Right lobe of liver (tissue), 6 donors: ENCODE results near the gene DCLK3. TPM values are rescaled to one million over a fixed set of nuclear protein-coding genes. Genes with fewer than 3 reads are reported as not detected.
A peak's percentile ranks its signal among the peaks of the same experiment; 100 is the strongest.

ENCODE experiments used
- ATAC-seq, 4 donors: fragments of 200-7000 bp; cut with Tn5 transposase; one replicate each; pipeline ENCODE4 v1.9.1; 2020; ENCODE audit warnings: mild to moderate bottlenecking in 4 of 4, moderate library complexity in 4 of 4
- DNase-seq, 3 donors: peaks; one replicate each; pipeline ENCODE4 v3.0.0-alpha.2; 2020
- H3K27ac ChIP-seq, 3 donors: fragments of 200-600 bp; one replicate each; pipeline ENCODE4 v1.8.0; 2022
- H3K27me3 ChIP-seq, 2 donors: fragments of 200-600 bp; one replicate each; pipeline ENCODE4 v1.8.0; 2022
- H3K36me3 ChIP-seq, 4 donors: fragments of 200-600 bp; sonication (generic) in 1 of 4; one replicate each; pipeline versions ENCODE4 v1.5.1 to v1.8.0; 2017 to 2022; ENCODE audit warnings: control low read depth in 1 of 4
- H3K4me1 ChIP-seq, 4 donors: fragments of 200-600 bp; sonication (generic) in 1 of 4; one replicate each; pipeline versions ENCODE4 v1.5.1 to v1.8.0; 2017 to 2022; ENCODE audit warnings: control low read depth in 1 of 4
- H3K4me3 ChIP-seq, 3 donors: fragments of 200-600 bp; one replicate each; pipeline ENCODE4 v1.8.0; 2022
- H3K9me3 ChIP-seq, 4 donors: fragments of 200-600 bp; sonication (generic) in 1 of 4; one replicate each; pipeline versions ENCODE4 v1.5.1 to v1.8.0; 2017 to 2022; ENCODE audit warnings: control low read depth in 1 of 4
- CTCF ChIP-seq, 4 donors: fragments of 200-600 bp in 3 of 4; fragments of 450-650 bp in 1 of 4; IDR thresholded peaks; one replicate each; pipeline versions ENCODE4 v1.5.1 to v1.8.0; 2016 to 2022; ENCODE audit warnings: antibody characterized with exemption in 4 of 4, mild to moderate bottlenecking in 2 of 4
- POLR2A ChIP-seq: fragments of 450-650 bp; IDR thresholded peaks from one replicate; pipeline ENCODE4 v1.6.1; 2017; ENCODE audit warnings: antibody characterized with exemption, mild to moderate bottlenecking
- WGBS: methylation state at CpG from one replicate; pipeline ENCODE4 v1.1.6; 2018; ENCODE audit warnings: low coverage, low lambda C conversion rate; ENCODE audit not compliant: insufficient coverage; ENCODE audit errors: missing lambda C conversion rate; 5-methylcytosine and 5-hydroxymethylcytosine counted together
- intact Hi-C, 2 donors: fragments of 100-400 bp; cut with DNase I; formaldehyde crosslinking; loops; one replicate each; pipeline versions ENCODE4 v1.11.2 to v1.14.1; 2022
- total RNA-seq, 6 experiments: library from RNA; depleted of rRNA in 2 of 6; stranded (reverse); fragments of >200 nt in 2 of 6; fragmentation: NEBNext Ultra II Directional in 3 of 6; extraction: Animal tissue kit (Norgen Biotek cat#: 25700) in 3 of 6; gene quantifications; one replicate each; pipeline versions ENCODE4 v1.1.0 to v1.2.4, GENCODE V29; 2016 to 2023
- donor health status: DM: no; HTN: yes; CAD: no.
- donor health status: DM: no; HTN: no; CAD: no.
- donor health status: DM: no; HTN: no; CAD: no.
- donor health status: DM: no; HTN: yes; CAD: no.
- donor health status: DM: no; HTN: yes; CAD: no.

Gene DCLK3
- total RNA-seq, 6 experiments from 2014 or later: 0.06 to 0.34 TPM; not detected in 4

GRCh38 chr3:36663666-36664291, 100.6 kb downstream of the DCLK3 start:
- H3K27ac ChIP-seq: no peak overlapping the region
- H3K9me3 ChIP-seq: no peaks in the 10 kb centered on the region
- no peaks in the 10 kb centered on the region for H3K27me3 ChIP-seq
- TF ChIP-seq CTCF (IDR thresholded peaks at IDR 0.05): no peak
- TF ChIP-seq POLR2A: no peak
- H3K36me3 ChIP-seq: no peaks in the 10 kb centered on the region
- H3K4me1 ChIP-seq: no peaks in the 10 kb centered on the region
- DNase-seq (no peak), ATAC-seq (peak in 2 of 4 donors; percentile 77 to 95)
- H3K4me3 ChIP-seq: no peak overlapping the region
- WGBS: 43% methylated on average over 2 of the region's 2 CpGs
- intact Hi-C loops: no loop called here

GRCh38 chr3:36662626-36663025, 101.7 kb downstream of the DCLK3 start:
- TF ChIP-seq CTCF (IDR thresholded peaks at IDR 0.05) (no peak), POLR2A (no peak)
- intact Hi-C loops: no loop called here
- Histone ChIP-seq H3K27ac (no peak overlapping the region), H3K9me3 (no peaks in the 10 kb centered on the region), H3K27me3 (no peaks in the 10 kb centered on the region), H3K36me3 (no peaks in the 10 kb centered on the region), H3K4me1 (no peaks in the 10 kb centered on the region), H3K4me3 (no peak overlapping the region)
- ATAC-seq (no peak), DNase-seq (no peak)
- WGBS: 57% methylated on average over 4 of the region's 4 CpGs

Other genes with a start within 250 kb of the DCLK3 start
- 10 to 100 TPM in 5 of 6 experiments, 1 to 10 TPM in 1; 8.8 to 33.9 (median 19.6) TPM for gene TRANK1, start 180.5 kb upstream of the DCLK3 start, total RNA-seq
- 1 to 10 TPM; 4.5 to 8.9 (median 6.1) TPM for gene EPM2AIP1, start 228.6 kb upstream of the DCLK3 start, total RNA-seq
- gene MLH1, start 229.0 kb upstream of the DCLK3 start, total RNA-seq: 10 to 100 TPM; 13.1 to 23.2 (median 15.3) TPM